ENCODE data around the gene SERPINA4. TPM values are rescaled to one million over a fixed set of nuclear protein-coding genes. Genes with fewer than 3 reads are reported as not detected.

Gene SERPINA4
- total and polyA plus RNA-seq, 2 donors (not counting 3 experiments of a cell fraction or from before 2014, with no cell fraction given), result not detected

DNA sequence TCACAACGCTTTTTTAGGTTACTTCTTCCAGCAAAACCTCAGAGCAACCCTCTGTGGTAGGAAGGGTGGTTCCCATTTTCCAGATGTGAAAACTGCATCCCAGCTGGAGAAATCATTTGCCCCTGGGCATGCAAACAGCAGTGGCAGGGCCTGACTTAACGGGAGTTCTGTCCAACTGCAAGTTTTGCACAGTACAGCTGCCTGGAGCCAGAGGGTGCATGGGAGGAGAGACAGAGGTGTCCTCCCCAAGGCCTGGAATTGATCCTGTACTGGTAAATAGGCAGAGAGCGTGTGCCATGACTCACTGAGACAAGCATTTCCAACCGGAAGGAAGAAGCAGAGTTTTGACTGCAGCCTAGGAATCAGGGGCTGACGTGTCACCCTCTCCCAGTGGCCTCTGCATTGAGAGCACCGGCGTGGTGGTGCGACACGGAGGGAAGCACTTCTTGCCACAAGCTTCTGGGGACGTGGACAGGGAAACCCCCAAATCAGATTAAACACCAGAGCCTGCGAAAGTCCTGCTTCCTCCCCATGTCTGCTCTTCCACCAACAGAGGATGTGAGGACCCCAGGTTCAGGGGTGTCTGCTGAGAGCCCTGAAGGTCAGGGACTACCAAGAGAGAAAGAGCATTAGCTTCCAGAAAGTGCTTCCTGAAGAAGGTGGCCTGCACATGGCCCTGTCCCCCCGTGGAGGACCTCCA lies 19.0 kb upstream of the SERPINA4 start:
- Histone ChIP-seq H2AFZ (ENCODE audit: low read depth, low read length) (no peak overlapping the region), H3K36me3 (ENCODE audit: control insufficient read depth in 2 of 2, extremely low read depth in 1 of 2, insufficient read depth in 2 of 2, low read length in 2 of 2) (no peaks in the 10 kb centered on the region), H3K4me3 (replicated peaks in 1 of 3; ENCODE audit: insufficient read depth in 1 of 3, low read depth in 1 of 3, low read length in 3 of 3) (no peak overlapping the region), H3K27me3 (ENCODE audit: control insufficient read depth in 2 of 2, insufficient read depth in 2 of 2, low read length in 2 of 2) (no peaks in the 10 kb centered on the region), H3K4me2 (ENCODE audit: insufficient read depth, low read length) (no peak overlapping the region), H3K27ac (ENCODE audit: insufficient read depth, low read depth, low read length) (peak overlapping the region; percentile 3), H3K4me1 (ENCODE audit: control insufficient read depth, extremely low read depth, insufficient read depth, low read length) (peaks cover 23% of the 10 kb centered on the region), H4K20me1 (replicated peaks; ENCODE audit: control insufficient read depth, extremely low read depth, insufficient read depth, low read length) (no peaks in the 10 kb centered on the region), H3K9me3 (replicated peaks; ENCODE audit: control insufficient read depth, insufficient read depth, low read length) (no peaks in the 10 kb centered on the region), H3K9ac (replicated peaks; ENCODE audit: extremely low read depth, insufficient read depth, low read length) (no peak overlapping the region), H3K9me1 (replicated peaks; ENCODE audit: control insufficient read depth, extremely low read depth, insufficient read depth, low read length) (no peaks in the 10 kb centered on the region), H3K79me2 (ENCODE audit: control insufficient read depth, insufficient read depth, low read length) (no peaks in the 10 kb centered on the region)
- peak; percentile 26 for DNase-seq (ENCODE audit: low read depth, low spot score)
- dilution Hi-C loops (cut with MboI; ENCODE audit: extremely low pct_ligation_motif_present, low sequenced_read_pairs) (no loop called here), intact Hi-C loops (cut with micrococcal nuclease) (loop anchor here (2.0 to 10.0 kb wide), 3 partner anchors 59 to 407 kb away; no protein-coding TSS in a partner anchor)
- TF ChIP-seq EZH2 (IDR thresholded peaks at IDR 0.05; ENCODE audit: borderline replicate concordance, low read depth, low read length, severe bottlenecking) (no peak), GATA2 (IDR thresholded peaks at IDR 0.05; ENCODE audit: insufficient read depth, insufficient read length, low read depth, low read length) (no peak), POLR2A (IDR thresholded peaks at IDR 0.05; ENCODE audit: low read depth, low read length) (no peak), POLR2AphosphoS5 (IDR thresholded peaks at IDR 0.05; ENCODE audit: insufficient read depth, low read depth, low read length) (peak; percentile 48), MYC (IDR thresholded peaks at IDR 0.05; ENCODE audit: low read depth, low read length) (no peak), JUN (IDR thresholded peaks at IDR 0.05; ENCODE audit: borderline replicate concordance, insufficient read depth, insufficient read length, low read depth) (peak; percentile 57), FOS (IDR thresholded peaks at IDR 0.05; ENCODE audit: borderline replicate concordance, insufficient read depth, low read length) (peak; percentile 81)
- TF ChIP-seq, protein P1, sequence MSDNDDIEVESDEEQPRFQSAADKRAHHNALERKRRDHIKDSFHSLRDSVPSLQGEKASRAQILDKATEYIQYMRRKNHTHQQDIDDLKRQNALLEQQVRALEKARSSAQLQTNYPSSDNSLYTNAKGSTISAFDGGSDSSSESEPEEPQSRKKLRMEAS (IDR thresholded peaks at IDR 0.05; ENCODE audit: insufficient read depth, insufficient read length), result no peak
- no TSS peak for BruUV-seq (replicated peaks)
- FAIRE-seq, result peak; percentile 64
- ChIA-PET POLR2A (no interaction called here), CTCF (interaction anchor here (1.6 kb wide), 1 partner anchor 119 kb away, joined by 6 read pairs; no protein-coding TSS in a partner anchor)

Measured in endothelial cell of umbilical vein (primary cell).